Upper lobe of left lung (tissue), 6 donors: Measurements from ENCODE around the gene WDR48. TPM values are rescaled to one million over a fixed set of nuclear protein-coding genes. Genes with fewer than 3 reads are reported as not detected.
A peak's percentile ranks its signal among the peaks of the same experiment; 100 is the strongest.

Experiments used
- ATAC-seq, 2 donors: fragments of 200-7000 bp; cut with Tn5 transposase; one replicate each; pipeline ENCODE4 v1.9.1; 2022; ENCODE audit warnings: mild to moderate bottlenecking in 2 of 2, moderate library complexity in 2 of 2; ENCODE audit not compliant: low FRiP score in 2 of 2
- DNase-seq, 2 donors: peaks; one replicate each; pipeline ENCODE4 v3.0.0-alpha.2; 2019 to 2020
- H3K27ac ChIP-seq, 4 donors: fragments of 200-600 bp; sonication (generic); one replicate each; pipeline ENCODE4 v1.5.1; 2016 to 2019
- H3K27me3 ChIP-seq, 4 donors: fragments of 200-600 bp; sonication (generic); one replicate each; pipeline ENCODE4 v1.5.1; 2017 to 2019
- H3K36me3 ChIP-seq, 4 donors: fragments of 200-600 bp; sonication (generic); one replicate each; pipeline ENCODE4 v1.5.1; 2016 to 2019
- H3K4me1 ChIP-seq, 4 donors: fragments of 200-600 bp; sonication (generic); one replicate each; pipeline ENCODE4 v1.5.1; 2018 to 2019
- H3K4me3 ChIP-seq, 4 donors: fragments of 200-600 bp; sonication (generic); one replicate each; pipeline ENCODE4 v1.5.1; 2017 to 2019; ENCODE audit warnings: mild to moderate bottlenecking in 2 of 4, moderate library complexity in 1 of 4
- H3K9me3 ChIP-seq, 4 donors: fragments of 200-600 bp; sonication (generic); one replicate each; pipeline ENCODE4 v1.5.1; 2018 to 2019
- EP300 ChIP-seq, 4 donors: sonication (generic); formaldehyde crosslinking; IDR thresholded peaks; one replicate each; pipeline ENCODE4 v1.5.1; 2017; ENCODE audit warnings: antibody characterized with exemption in 4 of 4, control low read depth in 2 of 4
- POLR2A ChIP-seq, 4 donors: fragments of 450-650 bp; IDR thresholded peaks; one replicate each; pipeline ENCODE4 v1.5.1; 2016 to 2017; ENCODE audit warnings: antibody characterized with exemption in 4 of 4, mild to moderate bottlenecking in 2 of 4
- POLR2AphosphoS5 ChIP-seq, 2 donors: sonication (generic); formaldehyde crosslinking; IDR thresholded peaks; one replicate each; pipeline ENCODE4 v1.5.1; 2017; ENCODE audit warnings: antibody characterized with exemption in 2 of 2
- WGBS, 2 donors: methylation state at CpG; one replicate each; pipeline ENCODE4 v1.1.5; 2017 to 2018; 5-methylcytosine and 5-hydroxymethylcytosine counted together
- small RNA-seq, 4 donors: library from RNA; depleted of rRNA; stranded (forward); fragments of <200 nt; gene quantifications; one replicate each; pipeline ENCODE3, GENCODE V24; 2016
- total RNA-seq, 6 donors: library from RNA; depleted of rRNA in 4 of 6; stranded (reverse); fragments of >200 nt in 4 of 6; gene quantifications; one replicate each; pipeline versions ENCODE4 v1.1.0 to v1.2.1, GENCODE V29; 2016 to 2021
- TF ChIP-seq, protein P1 (sequence below), 6 experiments: fragments of 450-650 bp in 4 of 6; fragments of 200-600 bp in 2 of 6; sonication (generic) in 2 of 6; IDR thresholded peaks; one replicate each; pipeline ENCODE4 v1.5.1; 2016 to 2019; ENCODE audit warnings: antibody characterized with exemption in 6 of 6
- donor health status: DM: no; HTN: no; CAD: no; lungs with moderate emphysema.
- donor health status: DM: no; HTN: yes; CAD: no; lungs with severe emphysema.

The WDR48 gene
- total RNA-seq, 6 donors from 2014 or later: 9.7 to 30.2 (median 25.5) TPM

GRCh38 chr3:39146083-39146501 lies 94.3 kb downstream of the WDR48 start:
- Histone ChIP-seq H3K4me3 (peak overlapping the region in 1 of 4 donors; percentile 65), H3K36me3 (peaks cover 24 to 83% (median 56%) of the 10 kb centered on the region in 4 donors), H3K9me3 (no peaks in the 10 kb centered on the region), H3K4me1 (peaks cover 87 to 96% (median 95%) of the 10 kb centered on the region in 4 donors), H3K27me3 (no peaks in the 10 kb centered on the region), H3K27ac (peak overlapping the region; percentile 99 to 100 (median 100))
- TF ChIP-seq POLR2A (IDR thresholded peaks at IDR 0.05): no peak
- TF ChIP-seq POLR2AphosphoS5 (IDR thresholded peaks at IDR 0.05): peak; percentile 34 to 57
- TF ChIP-seq EP300 (IDR thresholded peaks at IDR 0.05): no peak
- TF ChIP-seq, protein P1, sequence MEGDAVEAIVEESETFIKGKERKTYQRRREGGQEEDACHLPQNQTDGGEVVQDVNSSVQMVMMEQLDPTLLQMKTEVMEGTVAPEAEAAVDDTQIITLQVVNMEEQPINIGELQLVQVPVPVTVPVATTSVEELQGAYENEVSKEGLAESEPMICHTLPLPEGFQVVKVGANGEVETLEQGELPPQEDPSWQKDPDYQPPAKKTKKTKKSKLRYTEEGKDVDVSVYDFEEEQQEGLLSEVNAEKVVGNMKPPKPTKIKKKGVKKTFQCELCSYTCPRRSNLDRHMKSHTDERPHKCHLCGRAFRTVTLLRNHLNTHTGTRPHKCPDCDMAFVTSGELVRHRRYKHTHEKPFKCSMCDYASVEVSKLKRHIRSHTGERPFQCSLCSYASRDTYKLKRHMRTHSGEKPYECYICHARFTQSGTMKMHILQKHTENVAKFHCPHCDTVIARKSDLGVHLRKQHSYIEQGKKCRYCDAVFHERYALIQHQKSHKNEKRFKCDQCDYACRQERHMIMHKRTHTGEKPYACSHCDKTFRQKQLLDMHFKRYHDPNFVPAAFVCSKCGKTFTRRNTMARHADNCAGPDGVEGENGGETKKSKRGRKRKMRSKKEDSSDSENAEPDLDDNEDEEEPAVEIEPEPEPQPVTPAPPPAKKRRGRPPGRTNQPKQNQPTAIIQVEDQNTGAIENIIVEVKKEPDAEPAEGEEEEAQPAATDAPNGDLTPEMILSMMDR (IDR thresholded peaks at IDR 0.05): peak; percentile 21 to 56 (median 40)
- WGBS, 2 donors: 40 to 47% methylated on average over 11 of the region's 11 CpGs
- DNase-seq (peak in 1 of 2 donors; percentile 70), ATAC-seq (peak in 1 of 2 donors; percentile 15)

Small RNAs within 50 kb of the gene (small RNA-seq; reads per million reads assigned to genes)
- 0 reads per million in 4 donors for gene RNU6-1227P

Other genes with a start within 250 kb of the WDR48 start
- gene SCN10A, start 235.8 kb upstream of the WDR48 start, total RNA-seq: not detected
- gene SCN11A, start 72 bp upstream of the WDR48 start, total RNA-seq: 1 to 10 TPM in 1 of 6 donors, under 1 TPM in 4, not detected in 1; 0.09 to 1.0 (median 0.10) TPM
- 10 to 100 TPM; 71.1 to 99.5 (median 79.8) TPM for gene GORASP1, start 55.6 kb downstream of the WDR48 start, total RNA-seq
- 10 to 100 TPM in 4 of 6 donors, 1 to 10 TPM in 2; 7.4 to 52.4 (median 14.3) TPM for gene TTC21A, start 55.7 kb downstream of the WDR48 start, total RNA-seq
- 100 to 1,000 TPM in 1 of 6 donors, 10 to 100 TPM in 5; 32.5 to 128 (median 82.4) TPM for gene CSRNP1, start 101.6 kb downstream of the WDR48 start, total RNA-seq
- 1 to 10 TPM in 1 of 6 donors, under 1 TPM in 2, not detected in 3; 0.07 to 1.2 (median 0.10) TPM for gene XIRP1, start 140.6 kb downstream of the WDR48 start, total RNA-seq
- gene CX3CR1, start 228.0 kb downstream of the WDR48 start, total RNA-seq: 10 to 100 TPM in 1 of 6 donors, 1 to 10 TPM in 4, under 1 TPM in 1; 0.59 to 15.3 (median 2.5) TPM